Smooth muscle cell (in vitro differentiated cells): ENCODE data around the gene NDUFB2. TPM values are rescaled to one million over a fixed set of nuclear protein-coding genes. Genes with fewer than 3 reads are reported as not detected.

Source experiments
- DNase-seq: peaks from one replicate; lab custom pipeline; 2025; ENCODE audit not compliant: unreplicated experiment; lab: John Stamatoyannopoulos, UW
- H2AFZ ChIP-seq: fragments of 200-600 bp; sonication (generic); 2 replicates; pipeline ENCODE4 v1.6.0; 2016; ENCODE audit warnings: antibody characterized with exemption, low read depth, mild to moderate bottlenecking
- H3F3A ChIP-seq: fragments of 200-600 bp; sonication (generic); 2 replicates; pipeline ENCODE4 v1.6.0; 2017; ENCODE audit warnings: antibody characterized with exemption, low read depth
- H3K27ac ChIP-seq: fragments of 200-600 bp; sonication (generic); 2 replicates; pipeline ENCODE4 v1.5.1; 2016; ENCODE audit warnings: low read depth, mild to moderate bottlenecking
- H3K27me3 ChIP-seq: fragments of 200-600 bp; sonication (generic); 2 replicates; pipeline ENCODE4 v1.6.1; 2016; ENCODE audit warnings: low read depth, mild to moderate bottlenecking
- H3K36me3 ChIP-seq: fragments of 200-600 bp; sonication (generic); 2 replicates; pipeline ENCODE4 v1.5.1; 2016; ENCODE audit warnings: low read depth
- H3K4me1 ChIP-seq: fragments of 200-600 bp; sonication (generic); 2 replicates; pipeline ENCODE4 v1.5.1; 2016; ENCODE audit warnings: low read depth
- H3K4me2 ChIP-seq: fragments of 200-600 bp; sonication (generic); 2 replicates; pipeline ENCODE4 v1.6.0; 2016; ENCODE audit warnings: mild to moderate bottlenecking
- H3K4me3 ChIP-seq: fragments of 200-600 bp; sonication (generic); 2 replicates; pipeline ENCODE4 v1.5.1; 2016; ENCODE audit warnings: mild to moderate bottlenecking
- H3K79me2 ChIP-seq: fragments of 200-600 bp; sonication (generic); 2 replicates; pipeline ENCODE4 v1.6.0; 2016; ENCODE audit warnings: low read depth, mild to moderate bottlenecking
- H3K9ac ChIP-seq: fragments of 200-600 bp; sonication (generic); 2 replicates; pipeline ENCODE4 v1.6.0; 2016; ENCODE audit warnings: low read depth
- H3K9me3 ChIP-seq: fragments of 200-600 bp; sonication (generic); replicated peaks from 2 replicates; pipeline ENCODE4 v1.5.1; 2016; ENCODE audit warnings: low read depth
- H4K20me1 ChIP-seq: fragments of 200-600 bp; sonication (generic); 2 replicates; pipeline ENCODE4 v1.6.0; 2016; ENCODE audit warnings: low read depth
- CTCF ChIP-seq: fragments of 200-600 bp; sonication (generic); IDR thresholded peaks from 2 replicates; pipeline ENCODE4 v1.5.1; 2017; ENCODE audit warnings: borderline replicate concordance, mild to moderate bottlenecking, antibody characterized with exemption; ENCODE audit not compliant: insufficient read depth, poor library complexity, severe bottlenecking
- WGBS: methylation state at CpG from one replicate; pipeline ENCODE4 v1.1.7; 2016; ENCODE audit warnings: low lambda C conversion rate; 5-methylcytosine and 5-hydroxymethylcytosine counted together
- polyA plus RNA-seq: library from polyadenylated mRNA; unstranded; fragments of >200 nt; fragmentation: Nextera tagmentation; extraction: Ambion mirVana; gene quantifications from 2 replicates; pipeline ENCODE4 v1.2.1, GENCODE V29; 2016
- total RNA-seq: library from RNA; depleted of rRNA; stranded (reverse); fragments of >200 nt; gene quantifications from 2 replicates; pipeline ENCODE4 v1.2.3, GENCODE V29; 2014

Gene NDUFB2
- total and polyA plus RNA-seq, 2 experiments from 2014 or later = 376 to 380 TPM

DNA sequence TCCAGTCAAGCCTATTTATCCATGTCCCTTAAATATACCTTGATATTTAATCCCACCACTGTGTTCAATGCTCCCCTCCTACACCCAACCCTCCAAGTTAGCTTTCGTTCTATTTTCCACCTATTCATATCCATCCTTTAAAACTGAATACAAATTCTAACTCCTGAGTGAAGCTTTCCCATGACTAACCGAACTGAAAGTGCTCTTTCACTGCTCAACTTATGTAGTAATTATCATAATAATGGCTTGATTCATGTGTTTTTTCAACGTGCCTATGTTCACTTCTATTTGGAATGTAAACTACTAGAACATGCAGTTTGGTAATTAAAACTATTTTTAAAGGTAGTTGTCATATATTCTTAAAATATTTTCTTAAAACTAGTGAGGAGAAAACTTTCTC is 58.0 kb downstream of the NDUFB2 start:
- no peak for TF ChIP-seq CTCF
- H3F3A ChIP-seq = no peaks in the 10 kb centered on the region
- no peaks in the 10 kb centered on the region for H3K4me1 ChIP-seq
- H3K4me3 ChIP-seq = no peak overlapping the region
- H3K4me2 ChIP-seq = no peak overlapping the region
- no peaks in the 10 kb centered on the region for H3K27me3 ChIP-seq
- H3K79me2 ChIP-seq = no peaks in the 10 kb centered on the region
- peaks cover 3% of the 10 kb centered on the region for H3K36me3 ChIP-seq
- H3K9ac ChIP-seq = no peak overlapping the region
- H3K27ac ChIP-seq = no peak overlapping the region
- no peak for DNase-seq
- WGBS = 62% methylated on average over 3 of the region's 3 CpGs
- H3K9me3 ChIP-seq = no peaks in the 10 kb centered on the region
- no peak overlapping the region for H2AFZ ChIP-seq
- H4K20me1 ChIP-seq = no peaks in the 10 kb centered on the region

Other genes with a start within 250 kb of the NDUFB2 start
- 52.4 and 60.3 TPM in 2 replicates for gene MKRN1, start 217.2 kb upstream of the NDUFB2 start, total RNA-seq
- gene MKRN1, start 217.2 kb upstream of the NDUFB2 start, polyA plus RNA-seq = 50.2 and 82.8 TPM in 2 replicates
- gene DENND2A, start 55.9 kb upstream of the NDUFB2 start, total RNA-seq = 2.8 and 4.6 TPM in 2 replicates
- gene DENND2A, start 55.9 kb upstream of the NDUFB2 start, polyA plus RNA-seq = 1.8 and 5.5 TPM in 2 replicates
- gene ADCK2, start 23.8 kb upstream of the NDUFB2 start, total RNA-seq = 8.0 and 10.8 TPM in 2 replicates
- gene ADCK2, start 23.8 kb upstream of the NDUFB2 start, polyA plus RNA-seq = 10.5 and 13.0 TPM in 2 replicates
- 28.9 and 29.4 TPM in 2 replicates for gene BRAF, start 228.2 kb downstream of the NDUFB2 start, total RNA-seq
- 6.5 and 9.1 TPM in 2 replicates for gene BRAF, start 228.2 kb downstream of the NDUFB2 start, polyA plus RNA-seq